ENCODE results near the gene POLR3E. TPM values are rescaled to one million over a fixed set of nuclear protein-coding genes. Genes with fewer than 3 reads are reported as not detected.
"Not testable (repeated sequence)": the region's sequence is repeated elsewhere in the genome, so short reads cannot be mapped to it uniquely, and the experiment has no call there.

POLR3E gene
- total RNA-seq, 1 donor from 2014 or later, result 91.3 TPM

- peaks cover 17% of the 10 kb centered on the region for H3F3A ChIP-seq (ENCODE audit: low read depth)
- peaks cover 49% of the 10 kb centered on the region for H4K20me1 ChIP-seq (ENCODE audit: low read depth)
- peaks cover 11% of the 10 kb centered on the region for H3K9me3 Mint-ChIP-seq
- DNase-seq (ENCODE audit: low spot score), result peak; percentile 87
- H3K4me3 Mint-ChIP-seq, result peak overlapping the region; percentile 97
- H3K4me1 ChIP-seq, result peaks cover 5% of the 10 kb centered on the region
- peak overlapping the region; percentile 75 for H3K4me3 ChIP-seq
- H3K27ac ChIP-seq, result peak overlapping the region; percentile 88
- peaks cover 26% of the 10 kb centered on the region for H3K27me3 Mint-ChIP-seq (ENCODE audit: insufficient read depth, low read depth)
- H3K27me3 ChIP-seq, result no peaks in the 10 kb centered on the region
- H3K4me1 Mint-ChIP-seq, result peaks cover 26% of the 10 kb centered on the region
- H2AFZ ChIP-seq (replicated peaks), result no peak overlapping the region
- TF ChIP-seq EZH2phosphoT487 (IDR thresholded peaks at IDR 0.05) (no peak), CTCF (IDR thresholded peaks at IDR 0.05) (no peak), EZH2 (IDR thresholded peaks at IDR 0.05) (no peak)
- H3K9me3 ChIP-seq (ENCODE audit: low read depth), result no peaks in the 10 kb centered on the region
- H3K4me2 ChIP-seq, result peak overlapping the region; percentile 83
- H3K36me3 Mint-ChIP-seq, result peaks cover 10% of the 10 kb centered on the region
- H3K36me3 ChIP-seq, result no peaks in the 10 kb centered on the region
- H3K27ac Mint-ChIP-seq, result peak overlapping the region; percentile 95
- H3K79me2 ChIP-seq (ENCODE audit: low read depth), result peaks cover 50% of the 10 kb centered on the region
- H3K9ac ChIP-seq, result peak overlapping the region; percentile 78
Observed at GRCh38 chr16:22297871-22298733, 893 bp downstream of the POLR3E start.

GRCh38 chr16:22299036-22299435 lies 1.8 kb downstream of the POLR3E start:
- Histone ChIP-seq H3K9me3 (ENCODE audit: low read depth) (no peaks in the 10 kb centered on the region), H3K27ac (no peak overlapping the region), H3K4me3 (peak overlapping the region; percentile 75), H4K20me1 (ENCODE audit: low read depth) (peaks cover 55% of the 10 kb centered on the region), H3K4me2 (peak overlapping the region; percentile 83), H3K9ac (no peak overlapping the region), H3F3A (ENCODE audit: low read depth) (peaks cover 17% of the 10 kb centered on the region), H3K36me3 (no peaks in the 10 kb centered on the region), H3K4me1 (peaks cover 5% of the 10 kb centered on the region), H2AFZ (replicated peaks) (no peak overlapping the region), H3K27me3 (no peaks in the 10 kb centered on the region), H3K79me2 (ENCODE audit: low read depth) (peaks cover 52% of the 10 kb centered on the region)
- DNase-seq (ENCODE audit: low spot score), result no peak
- H3K4me1 Mint-ChIP-seq, result peaks cover 26% of the 10 kb centered on the region
- H3K4me3 Mint-ChIP-seq, result peak overlapping the region; percentile 97
- no peak for TF ChIP-seq CTCF (IDR thresholded peaks at IDR 0.05)
- TF ChIP-seq EZH2 (IDR thresholded peaks at IDR 0.05), result no peak
- no peak for TF ChIP-seq EZH2phosphoT487 (IDR thresholded peaks at IDR 0.05)
- H3K36me3 Mint-ChIP-seq, result peaks cover 11% of the 10 kb centered on the region
- H3K27me3 Mint-ChIP-seq (ENCODE audit: insufficient read depth, low read depth), result peaks cover 26% of the 10 kb centered on the region
- H3K9me3 Mint-ChIP-seq, result peaks cover 11% of the 10 kb centered on the region
- H3K27ac Mint-ChIP-seq, result no peak overlapping the region

- Mint-ChIP-seq H3K9me3 (peaks cover 11% of the 10 kb centered on the region), H3K4me3 (peak overlapping the region; percentile 42), H3K27me3 (ENCODE audit: insufficient read depth, low read depth) (peaks cover 26% of the 10 kb centered on the region), H3K4me1 (peaks cover 26% of the 10 kb centered on the region), H3K36me3 (peaks cover 15% of the 10 kb centered on the region), H3K27ac (no peak overlapping the region)
- H4K20me1 ChIP-seq (ENCODE audit: low read depth), result peaks cover 65% of the 10 kb centered on the region
- H3F3A ChIP-seq (ENCODE audit: low read depth), result peaks cover 17% of the 10 kb centered on the region
- peaks cover 60% of the 10 kb centered on the region for H3K79me2 ChIP-seq (ENCODE audit: low read depth)
- H3K4me2 ChIP-seq, result no peak overlapping the region
- no peaks in the 10 kb centered on the region for H3K27me3 ChIP-seq
- H3K36me3 ChIP-seq, result no peaks in the 10 kb centered on the region
- peaks cover 5% of the 10 kb centered on the region for H3K4me1 ChIP-seq
- peak; percentile 69 for DNase-seq (ENCODE audit: low spot score)
- TF ChIP-seq EZH2 (IDR thresholded peaks at IDR 0.05), result no peak
- TF ChIP-seq CTCF (IDR thresholded peaks at IDR 0.05), result peak; percentile 63
- no peak for TF ChIP-seq EZH2phosphoT487 (IDR thresholded peaks at IDR 0.05)
- no peak overlapping the region for H3K27ac ChIP-seq
- no peak overlapping the region for H3K4me3 ChIP-seq
- no peaks in the 10 kb centered on the region for H3K9me3 ChIP-seq (ENCODE audit: low read depth)
- no peak overlapping the region for H3K9ac ChIP-seq
- no peak overlapping the region for H2AFZ ChIP-seq (replicated peaks)
Observed at GRCh38 chr16:22300427-22301071, 3.3 kb downstream of the POLR3E start.

GRCh38 chr16:22301423-22301822 lies 4.2 kb downstream of the POLR3E start:
- Mint-ChIP-seq H3K36me3 (peaks cover 15% of the 10 kb centered on the region), H3K9me3 (peaks cover 11% of the 10 kb centered on the region), H3K4me1 (peaks cover 20% of the 10 kb centered on the region), H3K27me3 (ENCODE audit: insufficient read depth, low read depth) (peaks cover 23% of the 10 kb centered on the region)
- H3K4me3 ChIP-seq; H3K4me3 Mint-ChIP-seq; H3K27ac ChIP-seq; H3K4me2 ChIP-seq; DNase-seq (ENCODE audit: low spot score); H3K27ac Mint-ChIP-seq; H2AFZ ChIP-seq (replicated peaks); H3K9ac ChIP-seq; H3K9me3 ChIP-seq (ENCODE audit: low read depth); H3K27me3 ChIP-seq; H3K4me1 ChIP-seq; H3K36me3 ChIP-seq: not testable (repeated sequence)
- Histone ChIP-seq H4K20me1 (ENCODE audit: low read depth) (peaks cover 68% of the 10 kb centered on the region), H3K79me2 (ENCODE audit: low read depth) (peaks cover 64% of the 10 kb centered on the region), H3F3A (ENCODE audit: low read depth) (peaks cover 17% of the 10 kb centered on the region)

Measured in neural progenitor cell (in vitro differentiated cells).